Stimulated activated CD8-positive, alpha-beta memory T cell treated with anti-CD3 and anti-CD28 coated beads, Interleukin-15, amount 100 ng/mL, for 1 hour (primary cell): ENCODE measurements around the gene HYCC1.
"Not testable (repeated sequence)": the region's sequence is repeated elsewhere in the genome, so short reads cannot be mapped to it uniquely, and the experiment has no call there.

Experiments
- DNase-seq: peaks from one replicate; pipeline ENCODE4 v3.0.0-alpha.2; 2020; ENCODE audit warnings: low read depth

Gene HYCC1

DNA sequence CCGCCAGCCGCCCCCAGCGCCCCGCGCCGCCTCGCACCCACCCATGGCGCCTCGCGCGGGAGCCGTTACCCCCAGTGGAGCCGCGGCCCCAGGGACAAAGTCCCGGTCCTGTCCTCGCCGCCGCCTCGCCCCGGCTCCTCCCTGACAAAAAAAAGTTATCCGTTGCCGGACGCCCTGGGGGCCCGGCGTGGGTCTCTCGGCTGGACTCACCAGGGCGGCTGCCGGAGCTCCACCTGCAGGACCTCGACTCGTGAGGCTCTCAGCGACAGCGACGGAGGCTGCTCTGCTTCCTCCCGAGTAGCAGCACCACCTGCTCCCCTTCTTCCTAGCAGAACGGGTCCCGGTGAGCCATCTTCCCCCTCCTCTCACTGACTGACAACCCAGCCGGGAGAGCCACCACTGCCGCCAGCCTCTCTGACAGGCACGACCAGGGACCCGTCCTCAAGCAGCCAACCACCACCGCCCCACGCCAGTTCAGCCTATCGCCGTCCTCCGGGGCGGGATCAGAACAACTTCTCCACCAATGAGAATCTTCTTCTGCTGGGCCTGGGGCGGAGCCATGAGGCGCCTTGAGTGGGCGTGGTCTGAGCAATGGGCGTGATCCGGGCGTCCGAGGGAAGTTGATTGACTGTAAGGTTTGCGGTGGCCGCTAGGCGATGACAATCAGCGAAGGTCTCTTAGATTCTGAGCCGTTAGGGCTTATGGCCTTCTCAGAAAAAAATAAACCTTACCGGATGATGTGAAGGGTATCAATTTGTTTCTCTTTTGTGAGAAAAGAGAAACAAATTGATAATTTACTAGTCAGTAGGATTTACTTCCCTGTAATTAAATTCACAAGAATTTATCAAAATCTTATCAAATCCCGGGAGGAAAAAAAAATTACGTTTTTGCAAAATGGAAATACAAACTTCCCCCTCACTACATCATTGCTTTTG lies at the start of gene HYCC1:
Gene HYCC1, minus strand, starts transcription at position 416 of the 935 bp plus-strand sequence. CDS start 23,019 bp downstream, outside the sequence.
- peak; percentile 98 for DNase-seq

DNA sequence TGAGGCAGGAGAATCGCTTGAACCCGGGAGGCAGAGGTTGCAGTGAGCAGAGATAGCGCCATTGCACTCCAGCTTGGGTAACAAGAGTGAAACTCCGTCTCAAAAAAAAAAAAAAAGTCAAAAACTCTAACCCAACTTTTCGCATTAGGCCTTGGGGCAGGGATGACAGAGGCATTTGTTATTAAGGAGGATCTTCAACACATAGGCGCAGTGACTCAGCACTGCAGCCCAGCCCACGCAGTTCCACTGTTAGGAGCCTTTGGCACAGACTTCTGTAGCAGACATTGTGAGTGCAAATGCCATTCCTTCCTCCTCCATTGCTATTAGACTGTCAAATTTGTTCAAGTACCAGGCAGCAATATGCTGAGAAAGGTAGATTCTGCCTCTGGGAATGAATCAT lies 48.5 kb upstream of the HYCC1 start:
- no peak for DNase-seq

DNA sequence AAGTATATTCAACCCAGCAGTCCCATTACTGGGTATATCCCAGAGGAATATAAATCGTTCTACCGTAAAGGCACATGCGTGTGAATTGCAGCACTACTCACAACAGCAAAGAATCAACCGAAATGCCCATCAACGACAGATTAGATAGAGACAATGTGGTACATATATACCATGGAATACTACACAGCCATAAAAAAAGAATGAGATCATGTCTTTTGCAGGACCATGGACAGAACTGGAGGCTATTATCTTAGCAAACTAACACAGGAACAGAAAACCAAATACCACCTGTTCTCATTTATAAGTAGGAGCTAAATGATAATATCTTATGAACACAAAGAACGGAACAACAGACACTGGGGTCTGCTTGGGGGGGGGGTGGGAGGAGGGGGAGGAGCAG lies 47.4 kb upstream of the HYCC1 start:
- no peak for DNase-seq

DNA sequence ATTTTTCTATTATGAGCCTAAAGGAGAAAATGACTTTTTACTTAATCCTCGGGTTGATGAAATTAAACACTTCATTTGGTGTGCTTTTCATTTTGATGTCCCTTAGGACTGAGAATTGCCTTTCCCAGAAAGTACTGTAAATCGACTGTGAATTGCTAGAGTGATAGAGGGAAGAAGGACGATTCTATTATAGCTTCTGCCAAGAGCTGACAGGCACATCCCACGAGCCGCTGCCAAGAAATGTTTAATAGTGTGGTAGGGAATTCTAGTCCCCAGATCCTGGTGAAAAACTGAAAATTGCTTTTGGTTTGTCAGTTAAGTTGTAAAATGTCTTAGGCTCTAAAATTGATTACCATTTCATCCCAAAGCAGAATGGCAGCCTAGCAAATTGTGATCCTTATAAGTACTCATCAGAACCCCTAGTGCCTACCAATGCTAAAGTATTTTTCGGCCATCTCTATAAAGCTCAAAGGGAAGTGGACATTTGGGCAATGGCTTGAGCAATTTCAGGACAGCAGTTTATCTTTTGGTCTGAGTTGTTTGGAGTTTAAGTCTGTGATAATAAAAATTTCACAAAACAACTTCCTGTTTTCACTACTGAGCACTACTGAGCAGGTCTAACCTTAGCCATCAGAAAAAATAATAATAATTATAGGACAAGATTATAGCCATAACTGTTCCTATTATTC lies 44.6 kb upstream of the HYCC1 start:
- no peak for DNase-seq

DNA sequence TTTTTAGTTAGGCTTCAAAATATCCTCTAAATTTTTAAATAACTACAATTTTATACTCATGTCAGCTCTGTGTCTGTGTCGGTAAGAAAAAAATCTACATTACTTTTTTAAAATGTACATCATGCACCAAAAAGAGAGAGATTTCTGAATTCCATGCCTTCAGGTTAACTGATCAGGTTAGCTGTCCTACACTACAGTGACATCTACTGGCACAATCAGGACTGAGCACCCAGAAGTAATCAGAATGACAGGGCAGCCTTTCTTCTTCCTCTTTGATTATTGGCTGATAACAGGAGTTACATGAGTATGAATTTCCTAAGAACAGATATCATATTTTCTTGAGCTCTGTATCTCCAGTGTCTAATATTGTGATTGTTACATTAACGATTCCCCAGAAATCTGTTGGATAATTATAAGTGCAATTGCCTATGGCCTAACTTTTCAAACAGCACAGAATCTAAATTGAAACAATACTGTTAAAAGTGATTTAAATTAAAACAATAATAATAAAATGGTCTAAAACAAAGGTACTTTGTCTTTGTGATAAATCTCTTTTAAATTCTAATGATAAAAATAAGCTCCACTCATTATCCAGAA lies 41.8 kb upstream of the HYCC1 start:
- peak; percentile 22 for DNase-seq

DNA sequence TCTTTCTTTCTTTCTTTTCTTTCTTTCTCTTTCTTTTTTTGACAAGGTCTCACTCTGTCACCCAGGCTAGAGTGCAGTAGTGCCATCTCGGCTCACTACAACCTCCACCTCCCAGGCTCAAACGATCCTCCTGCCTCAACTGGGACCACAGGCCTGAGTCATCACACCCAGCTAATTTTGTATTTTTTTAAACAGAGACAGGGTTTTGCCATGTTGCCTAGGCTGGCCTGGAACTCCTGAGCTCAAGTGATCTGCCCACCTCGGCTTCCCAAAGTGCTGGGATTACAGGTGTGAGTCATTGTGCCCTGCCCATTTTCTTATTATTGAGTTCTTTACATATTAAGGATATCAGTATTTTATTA lies 37.2 kb upstream of the HYCC1 start:
- not testable (repeated sequence) for DNase-seq

DNA sequence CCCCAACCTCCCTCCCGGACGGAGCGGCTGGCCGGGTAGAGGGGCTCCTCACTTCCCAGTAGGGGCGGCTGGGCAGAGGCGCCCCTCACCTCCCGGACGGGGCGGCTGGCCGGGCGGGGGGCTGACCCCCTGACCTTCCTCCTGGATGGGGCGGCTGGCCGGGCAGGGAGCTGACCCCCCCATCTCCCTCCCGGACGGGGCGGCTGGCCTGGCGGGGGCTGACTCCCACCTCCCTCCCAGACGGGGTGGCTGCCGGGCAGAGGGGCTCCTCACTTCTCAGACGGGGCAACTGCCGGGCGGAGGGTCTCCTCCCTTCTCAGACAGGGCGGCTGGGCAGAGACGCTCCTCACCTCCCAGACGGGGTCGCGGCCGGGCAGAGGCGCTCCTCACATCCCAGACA lies 32.4 kb upstream of the HYCC1 start:
- not testable (repeated sequence) for DNase-seq

DNA sequence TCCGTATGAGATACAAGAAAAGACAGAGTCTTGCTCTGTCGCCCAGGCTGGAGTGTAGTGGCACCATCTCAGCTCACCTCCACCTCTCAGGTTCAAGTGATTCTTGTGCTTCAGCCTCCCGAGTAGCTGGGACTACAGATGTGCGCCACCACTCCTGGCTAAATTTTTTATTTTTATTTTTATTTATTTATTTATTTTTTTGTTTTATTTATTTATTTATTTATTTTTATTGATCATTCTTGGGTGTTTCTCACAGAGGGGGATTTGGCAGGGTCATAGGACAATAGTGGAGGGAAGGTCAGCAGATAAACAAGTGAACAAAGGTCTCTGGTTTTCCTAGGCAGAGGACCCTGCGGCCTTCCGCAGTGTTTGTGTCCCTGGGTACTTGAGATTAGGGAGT lies 31.2 kb upstream of the HYCC1 start:
- not testable (repeated sequence) for DNase-seq

DNA sequence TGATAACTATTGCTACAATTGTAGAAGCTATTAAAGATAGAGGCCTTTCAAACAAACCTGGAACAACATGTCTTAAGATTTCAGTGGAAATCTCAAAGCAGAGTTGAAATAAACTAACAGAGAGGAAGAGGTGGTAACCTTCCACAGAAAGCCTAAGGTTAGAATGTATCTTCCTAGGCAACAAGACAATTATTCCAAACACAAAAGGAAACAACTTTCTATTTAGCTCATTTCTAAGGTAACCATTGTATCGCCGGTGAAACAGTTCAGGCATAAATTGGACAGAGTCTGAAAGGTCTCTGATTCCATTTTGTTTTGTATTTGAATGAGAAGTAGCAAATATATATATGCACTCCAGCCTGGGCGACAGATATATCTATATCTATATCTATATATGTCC lies 30.7 kb upstream of the HYCC1 start:
- DNase-seq = no peak

DNA sequence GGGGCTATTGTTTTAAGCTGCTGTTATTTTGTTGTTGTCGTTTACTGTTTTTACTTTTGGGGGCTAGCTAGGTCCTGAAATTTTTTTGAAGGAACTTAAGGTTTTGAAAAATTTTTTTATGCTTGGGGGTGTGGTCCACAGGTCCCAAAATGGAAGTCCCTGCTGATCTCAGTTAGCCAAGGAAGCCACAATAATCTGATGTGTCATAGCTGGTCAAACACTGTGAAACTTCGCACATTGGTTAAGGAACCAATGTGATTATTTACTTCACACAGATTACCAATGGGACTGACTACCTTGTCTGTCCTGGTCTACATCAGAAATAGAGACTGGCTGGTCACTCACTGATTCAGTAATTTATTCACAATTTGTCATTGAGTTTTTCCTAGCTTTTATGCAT lies 29.5 kb upstream of the HYCC1 start:
- no peak for DNase-seq

DNA sequence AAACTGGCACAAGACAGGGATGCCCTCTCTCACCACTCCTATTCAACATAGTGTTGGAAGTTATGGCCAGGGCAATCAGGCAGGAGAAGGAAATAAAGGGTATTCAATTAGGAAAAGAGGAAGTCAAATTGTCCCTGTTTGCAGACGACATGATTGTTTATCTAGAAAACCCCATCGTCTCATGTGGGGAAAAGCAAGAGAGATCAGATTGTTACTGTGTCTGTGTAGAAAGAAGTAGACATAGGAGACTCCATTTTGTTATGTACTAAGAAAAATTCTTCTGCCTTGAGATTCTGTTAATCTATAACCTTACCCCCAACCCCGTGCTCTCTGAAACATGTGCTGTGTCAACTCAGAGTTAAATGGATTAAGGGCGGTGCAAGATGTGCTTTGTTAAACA lies 25.7 kb upstream of the HYCC1 start:
- DNase-seq = not testable (repeated sequence)

DNA sequence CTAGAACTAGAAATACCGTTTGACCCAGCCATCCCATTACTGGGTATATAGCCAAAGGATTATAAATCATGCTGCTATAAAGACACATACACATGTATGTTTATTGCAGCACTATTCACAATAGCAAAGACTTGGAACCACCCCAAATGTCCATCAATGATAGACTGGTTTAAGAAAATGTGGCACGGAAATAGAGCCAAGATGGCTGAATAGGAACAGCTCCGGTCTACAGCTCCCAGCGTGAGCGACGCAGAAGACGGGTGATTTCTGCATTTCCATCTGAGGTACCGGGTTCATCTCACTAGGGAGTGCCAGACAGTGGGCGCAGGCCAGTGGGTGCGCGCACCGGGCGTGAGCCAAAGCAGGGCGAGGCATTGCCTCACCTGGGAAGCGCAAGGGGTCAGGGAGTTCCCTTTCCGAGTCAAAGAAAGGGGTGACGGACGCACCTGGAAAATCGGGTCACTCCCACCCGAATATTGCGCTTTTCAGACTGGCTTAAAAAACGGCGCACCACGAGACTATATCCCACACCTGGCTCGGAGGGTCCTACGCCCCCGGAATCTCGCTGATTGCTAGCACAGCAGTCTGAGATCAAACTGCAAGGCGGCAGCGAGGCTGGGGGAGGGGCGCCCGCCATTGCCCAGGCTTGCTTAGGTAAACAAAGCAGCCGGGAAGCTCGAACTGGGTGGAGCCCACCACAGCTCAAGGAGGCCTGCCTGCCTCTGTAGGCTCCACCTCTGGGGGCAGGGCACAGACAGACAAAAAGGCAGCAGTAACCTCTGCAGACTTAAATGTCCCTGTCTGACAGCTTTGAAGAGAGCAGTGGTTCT lies 21.8 kb upstream of the HYCC1 start:
- not testable (repeated sequence) for DNase-seq

DNA sequence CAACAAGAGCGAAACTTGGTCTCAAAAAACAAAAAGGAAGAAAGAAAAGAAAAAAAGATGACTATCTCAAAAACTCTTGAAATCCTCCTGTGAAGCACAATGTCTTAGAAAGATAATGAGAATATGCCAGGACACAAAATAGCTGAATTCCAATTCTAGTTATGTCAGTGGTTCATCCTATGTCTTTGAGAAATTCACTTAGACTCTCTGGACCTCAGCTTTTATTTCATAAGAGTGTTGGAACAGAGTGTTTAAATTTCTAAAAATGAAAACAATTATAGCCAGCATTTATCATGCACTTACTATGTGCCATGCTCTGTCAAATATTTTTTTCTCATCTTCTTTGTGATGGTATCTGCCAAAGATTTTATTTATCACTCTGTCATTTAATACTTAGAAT lies 13.3 kb upstream of the HYCC1 start:
- no peak for DNase-seq

DNA sequence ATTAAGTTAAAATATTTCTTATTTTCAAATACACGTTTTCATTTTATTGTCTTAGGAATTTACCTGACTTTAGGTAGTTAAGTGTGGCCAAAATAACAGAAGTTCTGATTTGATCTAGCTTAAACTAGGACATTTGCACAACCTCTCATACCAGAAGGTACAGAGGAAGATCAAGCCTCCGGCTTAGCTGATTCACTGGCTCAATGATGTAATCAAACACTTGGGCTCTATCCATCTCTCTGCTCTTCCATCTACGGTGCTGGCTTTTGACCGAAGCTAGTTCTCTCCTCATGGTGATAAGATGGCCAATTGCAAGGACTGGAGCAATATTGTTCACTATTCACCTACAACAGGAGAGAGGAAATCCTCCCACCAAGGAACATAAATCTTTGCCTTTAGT lies 12.2 kb upstream of the HYCC1 start:
- DNase-seq = no peak

DNA sequence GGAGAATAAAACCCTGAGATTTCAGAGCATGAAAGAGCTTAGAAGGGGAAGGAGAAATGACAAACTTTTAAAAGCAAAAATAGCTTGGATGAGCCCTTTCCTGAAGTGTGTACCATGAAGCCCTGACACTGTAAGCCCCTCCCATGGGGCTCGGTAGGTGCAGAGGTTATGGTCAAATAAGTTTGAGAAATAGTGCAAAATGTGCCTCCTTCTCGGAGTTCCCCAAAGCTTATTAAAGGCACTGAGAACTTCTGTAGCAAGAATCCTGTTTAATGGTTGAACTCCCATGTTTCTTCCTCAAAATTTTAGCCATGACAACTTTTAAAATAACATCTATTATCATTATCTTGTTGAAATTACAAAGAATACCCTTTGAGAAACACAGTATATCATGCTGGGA lies 10.5 kb upstream of the HYCC1 start:
- no peak for DNase-seq

DNA sequence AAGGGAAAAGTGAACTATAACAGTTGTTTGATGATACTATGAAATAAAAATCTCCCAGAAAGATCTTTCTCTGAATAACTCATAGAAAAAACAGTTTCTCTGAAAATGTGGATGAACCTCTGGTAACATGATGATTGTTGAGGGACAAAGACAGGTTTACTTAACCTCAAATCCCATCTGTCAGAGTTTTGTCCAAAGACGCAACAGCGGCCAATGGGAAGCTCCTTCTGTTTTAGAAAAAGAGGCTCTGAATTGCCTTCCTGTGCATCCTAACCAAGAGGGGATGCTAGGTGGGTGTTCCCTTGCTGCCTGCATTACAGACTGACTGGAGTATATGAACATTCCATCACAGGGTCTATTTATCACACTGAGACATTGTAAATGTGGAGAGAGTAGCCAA lies 8.9 kb upstream of the HYCC1 start:
- DNase-seq = no peak

DNA sequence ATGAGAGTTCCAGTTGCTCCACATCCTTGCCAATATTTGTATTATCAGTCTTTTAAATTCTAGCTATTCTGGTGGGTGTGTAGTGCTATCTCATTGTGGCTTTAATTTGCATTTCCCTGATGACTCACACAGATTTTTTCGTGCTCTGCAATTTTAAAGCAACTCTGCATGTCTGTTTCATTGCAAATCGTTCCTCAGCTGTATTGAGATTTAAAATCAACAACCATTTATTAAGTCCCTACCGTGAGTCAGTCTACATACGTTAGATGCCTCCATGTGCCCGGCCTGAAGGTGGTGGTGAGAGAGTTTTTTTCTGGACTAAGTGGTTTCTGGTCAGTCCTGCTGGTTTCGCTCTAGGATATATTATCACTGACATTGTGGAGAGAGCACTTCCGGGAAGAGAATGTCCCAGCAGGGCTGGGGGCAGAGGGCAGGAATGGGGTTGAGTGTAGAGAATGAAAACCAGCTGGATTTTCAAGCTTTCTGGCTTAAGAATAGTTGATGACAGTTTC lies 8.4 kb upstream of the HYCC1 start:
- no peak for DNase-seq

DNA sequence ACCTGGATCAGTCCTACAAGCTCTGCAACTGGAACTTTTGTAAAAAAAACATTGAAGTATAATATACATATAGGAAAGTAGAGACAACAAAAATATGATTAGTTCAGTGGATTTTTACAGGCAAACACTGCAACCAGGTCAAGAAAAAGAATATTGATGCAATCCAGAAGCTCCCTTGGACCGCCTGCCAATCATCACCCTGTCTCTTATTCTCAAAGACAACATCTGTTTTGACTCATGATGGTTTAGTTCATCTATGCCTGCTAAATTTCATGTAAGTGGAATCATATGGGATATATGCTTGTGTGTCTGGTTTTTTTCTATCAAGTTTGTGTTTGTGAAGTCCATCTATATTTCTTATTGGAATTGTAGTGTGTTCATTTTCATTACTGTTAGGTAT lies 7.7 kb upstream of the HYCC1 start:
- DNase-seq = no peak

DNA sequence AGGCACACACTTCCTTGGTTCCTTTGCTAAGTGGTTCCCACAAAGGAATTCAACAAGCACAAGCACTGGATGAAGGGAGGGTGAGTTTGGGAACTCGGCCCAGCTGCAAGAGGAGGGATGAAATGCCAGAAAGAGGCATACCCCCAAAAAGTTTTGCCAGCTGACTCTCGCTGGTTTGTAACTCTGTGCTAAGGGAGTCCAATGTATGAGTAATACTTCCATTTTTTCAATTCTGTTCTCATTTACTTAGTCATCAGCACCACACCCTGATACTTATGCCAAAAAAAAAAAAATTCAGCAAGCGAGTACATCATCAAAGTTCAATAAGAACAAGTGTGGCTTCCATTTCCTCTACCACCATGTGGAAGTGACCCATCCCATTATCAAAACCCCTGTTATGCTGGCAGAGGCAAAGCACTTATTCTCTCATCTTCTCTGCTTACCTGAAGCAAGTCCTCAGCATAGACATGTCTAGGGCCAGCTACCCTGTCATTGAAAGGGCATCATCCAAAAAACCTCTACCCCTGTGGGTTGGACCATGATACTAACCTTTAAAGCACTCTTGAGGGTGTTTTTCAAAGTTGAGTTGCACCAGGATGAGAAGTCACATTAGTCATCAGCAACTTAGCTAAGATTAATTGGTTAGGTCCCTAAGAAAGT lies 6.9 kb upstream of the HYCC1 start:
- DNase-seq = no peak

DNA sequence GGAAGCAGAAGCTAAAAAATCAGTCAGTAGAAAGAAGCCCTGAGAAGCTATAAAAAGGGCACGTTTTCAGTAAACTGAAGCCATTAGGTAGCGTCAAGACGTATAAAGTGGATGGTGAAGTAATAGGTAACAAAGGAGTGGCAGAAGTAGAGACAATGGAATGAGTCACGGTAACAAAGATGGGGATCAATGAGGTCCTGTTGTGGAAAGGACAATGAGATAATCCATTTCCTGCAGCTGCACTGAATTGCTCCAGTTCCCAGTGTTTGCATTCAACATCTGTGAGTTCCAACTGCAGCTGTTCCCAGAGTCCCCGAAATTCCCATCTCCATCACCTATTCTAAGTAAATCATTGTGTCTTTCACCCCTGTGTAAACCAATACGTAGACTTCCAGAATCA lies 4.8 kb upstream of the HYCC1 start:
- DNase-seq = no peak

DNA sequence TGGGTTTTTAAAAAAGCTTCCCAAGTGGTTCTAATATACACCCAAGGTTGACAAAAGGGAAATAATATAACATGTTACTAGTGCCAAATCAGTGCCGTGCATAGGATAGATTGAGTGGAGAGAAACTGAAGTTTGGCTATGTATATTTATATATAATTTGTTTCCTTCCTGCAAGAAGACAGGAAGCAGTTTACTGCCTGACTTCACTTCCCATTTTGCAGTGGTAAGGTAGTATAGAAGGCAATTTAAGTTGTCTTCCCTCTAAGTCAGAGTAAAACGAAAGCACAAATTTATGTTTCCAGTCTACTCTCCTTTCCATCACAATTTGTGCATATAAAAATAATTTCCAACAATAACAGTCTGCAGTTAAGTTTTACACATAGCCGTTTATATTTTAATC lies 3.4 kb upstream of the HYCC1 start:
- no peak for DNase-seq
